Measurements from ENCODE around the gene AP3B1. TPM values are rescaled to one million over a fixed set of nuclear protein-coding genes. Genes with fewer than 3 reads are reported as not detected.

AP3B1 gene
- total and polyA plus RNA-seq, 2 donors (not counting 1 experiment from before 2014, with no cell fraction given) = 26.8 to 58.9 TPM

GRCh38 chr5:78204241-78204640 is 90.3 kb downstream of the AP3B1 start:
- no peak overlapping the region for H3K27ac Mint-ChIP-seq
- POLR2A ChIA-PET = no interaction called here

DNA sequence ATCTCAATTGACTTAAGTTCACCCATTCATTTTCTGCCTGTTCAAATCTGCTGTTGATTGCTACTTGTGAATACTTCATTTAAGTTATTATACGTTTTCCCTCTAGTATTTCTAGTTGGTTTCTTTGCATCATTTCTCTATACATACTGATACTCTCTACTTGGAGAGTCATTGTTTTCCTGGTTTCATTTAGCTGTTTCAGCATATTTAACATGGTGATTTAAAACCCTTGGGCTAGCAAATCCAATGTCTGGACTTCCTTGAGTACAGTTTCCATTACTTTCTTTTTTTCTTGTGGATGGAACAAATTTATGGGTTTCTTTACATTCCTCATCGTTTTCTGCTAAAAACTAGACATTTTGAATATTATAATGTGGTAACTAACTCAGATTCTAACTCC is 90.7 kb downstream of the AP3B1 start:
- Histone ChIP-seq H3K4me3 (ENCODE audit: control extremely low read depth in 1 of 5, extremely low read depth in 1 of 5, insufficient read depth in 1 of 5, low read depth in 2 of 5, low read length in 4 of 5) (no peak overlapping the region), H3K9me3 (ENCODE audit: control extremely low read depth in 1 of 3, control insufficient read depth in 2 of 3, insufficient read depth in 1 of 3, low read length in 2 of 3) (peaks cover 0 to 1% (median 0%) of the 10 kb centered on the region in 3 donors), H3K4me1 (ENCODE audit: control insufficient read depth in 2 of 2, insufficient read depth in 2 of 2, low read length in 2 of 2) (no peaks in the 10 kb centered on the region), H4K20me1 (ENCODE audit: control insufficient read depth, insufficient read depth, low read length, poor library complexity, severe bottlenecking) (peaks cover 5% of the 10 kb centered on the region), H3K27ac (ENCODE audit: low read length in 2 of 2) (no peak overlapping the region), H3K4me2 (replicated peaks; ENCODE audit: low read depth, low read length, poor library complexity, severe bottlenecking) (no peak overlapping the region), H3K36me3 (replicated peaks in 1 of 2; ENCODE audit: control extremely low read depth in 1 of 2, control insufficient read depth in 1 of 2, extremely low read depth in 1 of 2, insufficient read depth in 2 of 2, low read length in 1 of 2) (peaks cover 7 to 24% of the 10 kb centered on the region in 2 experiments), H3K79me2 (ENCODE audit: control insufficient read depth, insufficient read depth, low read length) (no peaks in the 10 kb centered on the region), H2AFZ (ENCODE audit: insufficient read depth, low read depth, low read length, poor library complexity, severe bottlenecking) (no peak overlapping the region), H3K9ac (ENCODE audit: low read length) (no peak overlapping the region), H3K27me3 (replicated peaks in 1 of 4; ENCODE audit: control extremely low read depth in 1 of 4, control insufficient read depth in 3 of 4, insufficient read depth in 4 of 4, low read length in 3 of 4) (no peaks in the 10 kb centered on the region)
- DNase-seq = no peak
- TF ChIP-seq, protein P1, sequence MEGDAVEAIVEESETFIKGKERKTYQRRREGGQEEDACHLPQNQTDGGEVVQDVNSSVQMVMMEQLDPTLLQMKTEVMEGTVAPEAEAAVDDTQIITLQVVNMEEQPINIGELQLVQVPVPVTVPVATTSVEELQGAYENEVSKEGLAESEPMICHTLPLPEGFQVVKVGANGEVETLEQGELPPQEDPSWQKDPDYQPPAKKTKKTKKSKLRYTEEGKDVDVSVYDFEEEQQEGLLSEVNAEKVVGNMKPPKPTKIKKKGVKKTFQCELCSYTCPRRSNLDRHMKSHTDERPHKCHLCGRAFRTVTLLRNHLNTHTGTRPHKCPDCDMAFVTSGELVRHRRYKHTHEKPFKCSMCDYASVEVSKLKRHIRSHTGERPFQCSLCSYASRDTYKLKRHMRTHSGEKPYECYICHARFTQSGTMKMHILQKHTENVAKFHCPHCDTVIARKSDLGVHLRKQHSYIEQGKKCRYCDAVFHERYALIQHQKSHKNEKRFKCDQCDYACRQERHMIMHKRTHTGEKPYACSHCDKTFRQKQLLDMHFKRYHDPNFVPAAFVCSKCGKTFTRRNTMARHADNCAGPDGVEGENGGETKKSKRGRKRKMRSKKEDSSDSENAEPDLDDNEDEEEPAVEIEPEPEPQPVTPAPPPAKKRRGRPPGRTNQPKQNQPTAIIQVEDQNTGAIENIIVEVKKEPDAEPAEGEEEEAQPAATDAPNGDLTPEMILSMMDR (IDR thresholded peaks at IDR 0.05) = no peak
- TF ChIP-seq EZH2 (IDR thresholded peaks at IDR 0.05; ENCODE audit: borderline replicate concordance, insufficient read depth, low read depth, low read length, poor library complexity, severe bottlenecking) = no peak
- Mint-ChIP-seq H3K9me3 (ENCODE audit: insufficient read depth) (peaks cover 3% of the 10 kb centered on the region), H3K4me1 (no peaks in the 10 kb centered on the region), H3K4me3 (no peak overlapping the region), H3K27me3 (no peaks in the 10 kb centered on the region), H3K27ac (no peak overlapping the region)
- intact Hi-C loops (cut with micrococcal nuclease) = no loop called here
- WGBS (ENCODE audit: insufficient coverage) = no CpG with 5 or more reads among the region's 2 CpGs
- ATAC-seq (ENCODE audit: low read depth) = no peak
- ChIA-PET POLR2A (no interaction called here), CTCF (no interaction called here)

More at GRCh38 chr5:78204241-78204640, 90.3 kb downstream of the AP3B1 start:
- Mint-ChIP-seq H3K9me3 (ENCODE audit: insufficient read depth) (peaks cover 2% of the 10 kb centered on the region), H3K4me1 (no peaks in the 10 kb centered on the region), H3K27me3 (no peaks in the 10 kb centered on the region), H3K4me3 (no peak overlapping the region)
- TF ChIP-seq EZH2 (IDR thresholded peaks at IDR 0.05; ENCODE audit: borderline replicate concordance, insufficient read depth, low read depth, low read length, poor library complexity, severe bottlenecking) = no peak
- TF ChIP-seq, protein P1 (IDR thresholded peaks at IDR 0.05) = no peak
- H3K36me3 ChIP-seq (replicated peaks in 1 of 2; ENCODE audit: control extremely low read depth in 1 of 2, control insufficient read depth in 1 of 2, extremely low read depth in 1 of 2, insufficient read depth in 2 of 2, low read length in 1 of 2) = peaks cover 9 to 23% of the 10 kb centered on the region in 2 experiments
- H3K4me3 ChIP-seq (ENCODE audit: control extremely low read depth in 1 of 5, extremely low read depth in 1 of 5, insufficient read depth in 1 of 5, low read depth in 2 of 5, low read length in 4 of 5) = no peak overlapping the region
- H3K4me1 ChIP-seq (ENCODE audit: control insufficient read depth in 2 of 2, insufficient read depth in 2 of 2, low read length in 2 of 2) = no peaks in the 10 kb centered on the region
- CTCF ChIA-PET = interaction anchor here (0.8 to 1.1 kb wide), 2 partner anchors 9 to 64 kb away, joined by 3 read pairs; no protein-coding TSS in a partner anchor
- H3K27ac ChIP-seq (ENCODE audit: low read length in 2 of 2) = no peak overlapping the region
- ATAC-seq (ENCODE audit: low read depth) = no peak
- no peak overlapping the region for H2AFZ ChIP-seq (ENCODE audit: insufficient read depth, low read depth, low read length, poor library complexity, severe bottlenecking)
- H3K27me3 ChIP-seq (replicated peaks in 1 of 4; ENCODE audit: control extremely low read depth in 1 of 4, control insufficient read depth in 3 of 4, insufficient read depth in 4 of 4, low read length in 3 of 4) = no peaks in the 10 kb centered on the region
- intact Hi-C loops (cut with micrococcal nuclease) = no loop called here
- DNase-seq = no peak
- H4K20me1 ChIP-seq (ENCODE audit: control insufficient read depth, insufficient read depth, low read length, poor library complexity, severe bottlenecking) = peaks cover 5% of the 10 kb centered on the region
- WGBS (ENCODE audit: insufficient coverage) = 100% methylated on average over 1 of the region's 2 CpGs
- H3K79me2 ChIP-seq (ENCODE audit: control insufficient read depth, insufficient read depth, low read length) = no peaks in the 10 kb centered on the region
- H3K9me3 ChIP-seq (ENCODE audit: control extremely low read depth in 1 of 3, control insufficient read depth in 2 of 3, insufficient read depth in 1 of 3, low read length in 2 of 3) = peaks cover 0 to 1% (median 0%) of the 10 kb centered on the region in 3 donors
- H3K9ac ChIP-seq (ENCODE audit: low read length) = no peak overlapping the region
- H3K4me2 ChIP-seq (replicated peaks; ENCODE audit: low read depth, low read length, poor library complexity, severe bottlenecking) = no peak overlapping the region
